Astrocyte (in vitro differentiated cells and primary cell): ENCODE measurements around the gene RECK. TPM values are rescaled to one million over a fixed set of nuclear protein-coding genes. Genes with fewer than 3 reads are reported as not detected.
A peak's percentile ranks its signal among the peaks of the same experiment; 100 is the strongest.

Experiments
- DNase-seq: peaks from one replicate; pipeline ENCODE4 v3.0.0-alpha.2; 2010; ENCODE audit warnings: low read depth
- FAIRE-seq: peaks from 2 replicates; lab custom pipeline; 2011; peaks lifted over from hg19 to GRCh38; lab: Jason Lieb, UNC
- H2AFZ ChIP-seq: 2 replicates; pipeline ENCODE4 v1.6.0; 2012; ENCODE audit warnings: low read depth, low read length, inconsistent platforms
- H3K27ac ChIP-seq: 2 replicates; pipeline ENCODE4 v1.5.1; 2011; ENCODE audit warnings: low read depth, low read length, inconsistent platforms
- H3K27me3 ChIP-seq: 2 replicates; pipeline ENCODE4 v1.6.0; 2011; ENCODE audit warnings: low read length, inconsistent platforms; ENCODE audit not compliant: insufficient read depth
- H3K36me3 ChIP-seq: 2 replicates; pipeline ENCODE4 v1.5.1; 2011; ENCODE audit warnings: low read length, inconsistent platforms; ENCODE audit not compliant: insufficient read depth
- H3K4me1 ChIP-seq: 2 replicates; pipeline ENCODE4 v1.5.1; 2011; ENCODE audit warnings: low read length, inconsistent platforms; ENCODE audit not compliant: insufficient read depth
- H3K4me2 ChIP-seq: 2 replicates; pipeline ENCODE4 v1.6.0; 2012; ENCODE audit warnings: low read length, inconsistent platforms
- H3K4me3 ChIP-seq: 2 replicates; pipeline ENCODE4 v1.5.1; 2011; ENCODE audit warnings: low read depth, mild to moderate bottlenecking, low read length, inconsistent platforms; ENCODE audit not compliant: insufficient read depth
- H3K79me2 ChIP-seq: 2 replicates; pipeline ENCODE4 v1.6.0; 2012; ENCODE audit warnings: mild to moderate bottlenecking, low read length, inconsistent platforms; ENCODE audit not compliant: insufficient read depth
- H3K9ac ChIP-seq: 2 replicates; pipeline ENCODE4 v1.6.0; 2012; ENCODE audit warnings: mild to moderate bottlenecking, low read length, inconsistent platforms
- H3K9me3 ChIP-seq: 2 replicates; pipeline ENCODE4 v1.5.1; 2012; ENCODE audit warnings: low read depth, mild to moderate bottlenecking, low read length, inconsistent platforms; ENCODE audit not compliant: insufficient read depth
- H4K20me1 ChIP-seq: 2 replicates; pipeline ENCODE4 v1.6.0; 2012; ENCODE audit warnings: low read length, inconsistent platforms; ENCODE audit not compliant: insufficient read depth
- H3K27ac Mint-ChIP-seq: one replicate; pipeline ENCODE4 v1.8.0; 2021; ENCODE audit warnings: mild to moderate bottlenecking, mixed read lengths; ENCODE audit not compliant: unreplicated experiment
- H3K27me3 Mint-ChIP-seq: one replicate; pipeline ENCODE4 v1.8.0; 2021; ENCODE audit warnings: low read depth, mixed read lengths; ENCODE audit not compliant: unreplicated experiment
- H3K36me3 Mint-ChIP-seq: one replicate; pipeline ENCODE4 v1.8.0; 2021; ENCODE audit warnings: low read depth, mixed read lengths; ENCODE audit not compliant: unreplicated experiment
- H3K4me1 Mint-ChIP-seq: one replicate; pipeline ENCODE4 v1.8.0; 2021; ENCODE audit warnings: low read depth, mixed read lengths; ENCODE audit not compliant: unreplicated experiment
- H3K4me3 Mint-ChIP-seq: one replicate; pipeline ENCODE4 v1.8.0; 2021; ENCODE audit warnings: mild to moderate bottlenecking, moderate library complexity, mixed read lengths; ENCODE audit not compliant: unreplicated experiment
- H3K9me3 Mint-ChIP-seq: one replicate; pipeline ENCODE4 v1.8.0; 2021; ENCODE audit warnings: mild to moderate bottlenecking, mixed read lengths; ENCODE audit not compliant: unreplicated experiment
- EZH2 ChIP-seq: IDR thresholded peaks from 2 replicates; pipeline ENCODE4 v1.6.1; 2012; ENCODE audit warnings: mild to moderate bottlenecking, low read length, inconsistent platforms; ENCODE audit not compliant: insufficient read depth
- total RNA-seq: library from RNA; stranded (reverse); gene quantifications from 2 replicates; pipeline ENCODE4 v1.2.1, GENCODE V29; 2021
- TF ChIP-seq, protein P1 (sequence below): IDR thresholded peaks from 2 replicates; pipeline ENCODE4 v1.5.1; 2011; ENCODE audit warnings: low read depth, mild to moderate bottlenecking, inconsistent platforms, low read length, moderate library complexity; ENCODE audit not compliant: insufficient read depth

RECK gene
- total RNA-seq, 1 donor from 2014 or later: 21.6 TPM

DNA sequence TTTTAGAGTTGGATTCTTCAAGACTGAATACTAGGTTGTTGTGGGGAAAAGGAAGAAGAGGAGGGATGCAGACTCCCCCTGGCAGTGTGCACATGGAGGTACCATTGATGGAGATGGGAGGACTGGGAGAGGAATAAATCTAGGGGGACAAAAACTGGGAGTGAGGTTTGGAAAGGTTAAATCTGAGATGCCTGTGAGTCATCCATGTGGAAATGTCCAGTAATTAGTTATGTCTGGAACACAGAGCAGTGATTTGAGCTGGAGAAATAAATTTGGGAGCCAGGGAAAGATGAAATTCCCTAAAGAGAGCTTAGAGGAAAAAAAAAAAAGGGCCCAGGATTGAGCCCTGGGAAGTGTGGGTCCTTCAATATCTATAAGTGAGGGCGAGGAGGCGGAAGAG is 124.5 kb downstream of the RECK start:
- Histone ChIP-seq H3K27me3 (no peaks in the 10 kb centered on the region), H4K20me1 (no peaks in the 10 kb centered on the region), H3K4me3 (no peak overlapping the region), H3K79me2 (no peaks in the 10 kb centered on the region), H2AFZ (no peak overlapping the region), H3K36me3 (peaks cover 4% of the 10 kb centered on the region), H3K4me2 (peak overlapping the region; percentile 57), H3K9ac (no peak overlapping the region), H3K27ac (peak overlapping the region; percentile 40), H3K9me3 (peaks cover 4% of the 10 kb centered on the region), H3K4me1 (peaks cover 46% of the 10 kb centered on the region)
- Mint-ChIP-seq H3K4me1 (peaks cover 59% of the 10 kb centered on the region), H3K4me3 (peak overlapping the region; percentile 67), H3K27me3 (no peaks in the 10 kb centered on the region), H3K36me3 (peaks cover 24% of the 10 kb centered on the region), H3K9me3 (peaks cover 9% of the 10 kb centered on the region), H3K27ac (peak overlapping the region; percentile 98)
- DNase-seq: peak; percentile 36
- no peak for TF ChIP-seq EZH2
- TF ChIP-seq, protein P1, sequence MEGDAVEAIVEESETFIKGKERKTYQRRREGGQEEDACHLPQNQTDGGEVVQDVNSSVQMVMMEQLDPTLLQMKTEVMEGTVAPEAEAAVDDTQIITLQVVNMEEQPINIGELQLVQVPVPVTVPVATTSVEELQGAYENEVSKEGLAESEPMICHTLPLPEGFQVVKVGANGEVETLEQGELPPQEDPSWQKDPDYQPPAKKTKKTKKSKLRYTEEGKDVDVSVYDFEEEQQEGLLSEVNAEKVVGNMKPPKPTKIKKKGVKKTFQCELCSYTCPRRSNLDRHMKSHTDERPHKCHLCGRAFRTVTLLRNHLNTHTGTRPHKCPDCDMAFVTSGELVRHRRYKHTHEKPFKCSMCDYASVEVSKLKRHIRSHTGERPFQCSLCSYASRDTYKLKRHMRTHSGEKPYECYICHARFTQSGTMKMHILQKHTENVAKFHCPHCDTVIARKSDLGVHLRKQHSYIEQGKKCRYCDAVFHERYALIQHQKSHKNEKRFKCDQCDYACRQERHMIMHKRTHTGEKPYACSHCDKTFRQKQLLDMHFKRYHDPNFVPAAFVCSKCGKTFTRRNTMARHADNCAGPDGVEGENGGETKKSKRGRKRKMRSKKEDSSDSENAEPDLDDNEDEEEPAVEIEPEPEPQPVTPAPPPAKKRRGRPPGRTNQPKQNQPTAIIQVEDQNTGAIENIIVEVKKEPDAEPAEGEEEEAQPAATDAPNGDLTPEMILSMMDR: no peak
- no peak for FAIRE-seq

DNA sequence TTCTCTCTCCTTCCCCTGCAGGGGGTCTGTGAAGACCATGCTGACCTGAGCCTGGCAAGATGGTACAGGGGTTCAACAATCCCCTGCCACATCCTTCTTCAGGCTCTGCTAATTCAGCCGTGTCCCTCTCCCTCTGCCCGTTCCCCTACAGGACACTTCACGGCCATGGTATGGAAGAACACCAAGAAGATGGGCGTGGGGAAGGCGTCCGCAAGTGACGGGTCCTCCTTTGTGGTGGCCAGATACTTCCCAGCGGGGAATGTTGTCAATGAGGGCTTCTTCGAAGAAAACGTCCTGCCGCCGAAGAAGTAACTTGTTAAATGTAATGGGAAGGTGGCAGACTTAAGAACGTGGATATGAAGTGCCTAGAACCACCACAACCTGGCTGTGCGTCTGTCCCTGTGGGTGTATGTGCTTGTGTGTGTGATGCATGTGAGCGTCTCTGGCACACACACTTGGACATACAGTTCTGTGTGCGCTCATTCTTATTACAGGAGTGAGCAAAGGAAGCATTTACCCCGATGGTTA is 125.6 kb downstream of the RECK start:
- Histone ChIP-seq H3K36me3 (no peaks in the 10 kb centered on the region), H3K9ac (no peak overlapping the region), H3K4me2 (peak overlapping the region; percentile 73), H4K20me1 (no peaks in the 10 kb centered on the region), H3K27me3 (no peaks in the 10 kb centered on the region), H3K9me3 (no peaks in the 10 kb centered on the region), H3K79me2 (no peaks in the 10 kb centered on the region), H2AFZ (no peak overlapping the region), H3K4me1 (peaks cover 47% of the 10 kb centered on the region), H3K4me3 (no peak overlapping the region), H3K27ac (peak overlapping the region; percentile 93)
- Mint-ChIP-seq H3K27me3 (no peaks in the 10 kb centered on the region), H3K4me3 (no peak overlapping the region), H3K9me3 (peaks cover 5% of the 10 kb centered on the region), H3K36me3 (peaks cover 19% of the 10 kb centered on the region), H3K27ac (peak overlapping the region; percentile 98), H3K4me1 (peaks cover 61% of the 10 kb centered on the region)
- no peak for FAIRE-seq
- TF ChIP-seq EZH2: no peak
- TF ChIP-seq, protein P1: no peak
- no peak for DNase-seq

DNA sequence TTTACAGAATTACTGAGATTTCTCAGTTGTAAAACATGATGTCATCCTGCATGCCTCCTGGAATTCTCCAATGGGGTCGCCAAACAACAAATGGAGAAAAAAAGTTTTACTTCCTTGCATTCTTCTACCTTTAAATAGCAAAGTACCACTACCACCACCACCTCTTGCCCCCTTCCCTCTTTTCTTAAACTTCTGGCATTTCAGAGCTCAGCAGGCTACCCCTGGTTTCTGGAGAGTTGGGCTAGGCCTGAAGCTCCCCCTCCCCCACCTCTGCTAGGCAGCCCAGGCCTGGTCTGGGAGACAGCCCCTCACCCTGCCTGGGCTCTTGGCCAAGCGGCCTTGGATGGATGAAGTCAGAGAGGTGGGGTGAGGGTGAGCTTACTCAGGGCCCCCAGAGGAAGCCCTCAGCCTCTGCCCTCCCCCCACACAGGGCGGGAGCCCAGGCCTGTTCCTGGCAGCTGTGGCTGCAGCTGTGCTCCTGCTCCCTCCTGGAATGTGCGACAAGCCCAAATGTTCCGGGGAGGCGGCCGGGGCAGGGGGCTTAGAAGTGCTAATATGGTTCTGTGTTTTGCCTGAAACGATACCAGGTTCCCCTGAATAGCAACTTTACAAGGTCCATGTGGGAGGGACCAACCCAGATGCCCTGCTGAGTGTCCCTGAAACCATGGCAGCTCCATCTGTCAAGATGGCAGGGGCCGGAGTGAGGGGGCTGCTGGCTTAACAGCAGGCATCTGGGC is 126.5 kb downstream of the RECK start:
- H3K4me1 Mint-ChIP-seq: peaks cover 60% of the 10 kb centered on the region
- H3K36me3 Mint-ChIP-seq: peaks cover 17% of the 10 kb centered on the region
- Histone ChIP-seq H3K27me3 (no peaks in the 10 kb centered on the region), H3K27ac (peak overlapping the region; percentile 93), H3K4me2 (peak overlapping the region; percentile 73), H3K79me2 (no peaks in the 10 kb centered on the region), H4K20me1 (no peaks in the 10 kb centered on the region), H3K9me3 (no peaks in the 10 kb centered on the region), H3K4me3 (peak overlapping the region; percentile 34), H3K4me1 (peaks cover 47% of the 10 kb centered on the region), H3K9ac (peak overlapping the region; percentile 63), H2AFZ (peak overlapping the region; percentile 52), H3K36me3 (no peaks in the 10 kb centered on the region)
- TF ChIP-seq, protein P1: no peak
- H3K9me3 Mint-ChIP-seq: peaks cover 5% of the 10 kb centered on the region
- FAIRE-seq (peak; percentile 68), DNase-seq (peak; percentile 87)
- H3K27ac Mint-ChIP-seq: peak overlapping the region; percentile 98
- H3K27me3 Mint-ChIP-seq: no peaks in the 10 kb centered on the region
- H3K4me3 Mint-ChIP-seq: peak overlapping the region; percentile 27
